IPS-15b (cell line): Measurements from ENCODE around the gene HOXD9.

Experiments used
- H3K27me3 ChIP-seq: one replicate; pipeline ENCODE4 v1.6.1; 2013; ENCODE audit warnings: low read length; ENCODE audit not compliant: control insufficient read depth, insufficient read depth
- H3K36me3 ChIP-seq: one replicate; pipeline ENCODE4 v1.6.1; 2013; ENCODE audit warnings: low read length; ENCODE audit not compliant: control insufficient read depth, insufficient read depth
- H3K4me1 ChIP-seq: one replicate; pipeline ENCODE4 v1.6.1; 2013; ENCODE audit warnings: mild to moderate bottlenecking, low read length; ENCODE audit not compliant: control insufficient read depth, insufficient read depth
- H3K4me3 ChIP-seq: one replicate; pipeline ENCODE4 v1.5.1; 2013; ENCODE audit warnings: low read depth, low read length
- H3K9ac ChIP-seq: one replicate; pipeline ENCODE4 v1.6.1; 2013; ENCODE audit warnings: low read depth, mild to moderate bottlenecking, low read length
- H3K9me3 ChIP-seq: one replicate; pipeline ENCODE4 v1.6.1; 2013; ENCODE audit warnings: mild to moderate bottlenecking, low read length; ENCODE audit not compliant: control insufficient read depth, insufficient read depth

HOXD9 gene

GRCh38 chr2:176122683-176123410 lies at the start of gene HOXD9:
HOXD9 (plus strand) TSS chr2:176122719; CDS start chr2:176122769, 50 bp downstream.
- Histone ChIP-seq H3K4me3 (peak within 1 kb of the TSS; percentile 19), H3K9me3 (no peaks in the 10 kb centered on the region), H3K9ac (no peak within 1 kb of the TSS), H3K27me3 (peaks cover 99% of the 10 kb centered on the region), H3K36me3 (no peaks in the 10 kb centered on the region), H3K4me1 (no peaks in the 10 kb centered on the region)

- Histone ChIP-seq H3K36me3 (no peaks in the 10 kb centered on the region), H3K4me1 (no peaks in the 10 kb centered on the region), H3K27me3 (peaks cover 100% of the 10 kb centered on the region), H3K9me3 (no peaks in the 10 kb centered on the region), H3K9ac (no peak overlapping the region), H3K4me3 (no peak overlapping the region)
Measured at GRCh38 chr2:176072951-176073904, 49.3 kb upstream of the HOXD9 start.

DNA sequence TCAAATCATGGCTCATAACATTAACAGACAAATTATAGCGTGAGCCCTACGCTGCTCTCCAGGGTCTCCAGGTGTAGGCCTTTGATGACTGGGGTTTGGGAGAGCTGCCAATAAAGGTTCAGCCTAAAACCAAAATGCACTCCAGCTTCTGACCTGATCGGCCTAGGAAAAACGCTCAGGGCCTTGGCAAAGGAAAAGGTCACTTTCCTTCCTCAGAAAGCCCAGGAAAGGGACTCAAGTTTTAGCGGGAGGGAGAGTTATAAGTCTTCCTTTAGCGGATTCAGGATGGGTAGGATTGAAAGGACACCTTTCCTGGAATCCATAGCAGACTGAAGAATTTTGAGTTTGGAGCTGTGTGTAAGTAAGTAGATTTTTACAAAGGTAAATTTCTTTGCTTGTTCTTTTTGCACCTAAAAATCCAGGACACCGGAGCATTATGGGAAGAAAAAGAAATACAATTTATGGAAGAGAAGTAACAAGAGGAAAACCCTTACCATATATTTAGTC lies 47.5 kb upstream of the HOXD9 start:
- Histone ChIP-seq H3K4me1 (peaks cover 3% of the 10 kb centered on the region), H3K27me3 (peaks cover 98% of the 10 kb centered on the region), H3K4me3 (peak overlapping the region; percentile 1), H3K9me3 (no peaks in the 10 kb centered on the region), H3K36me3 (no peaks in the 10 kb centered on the region), H3K9ac (no peak overlapping the region)

DNA sequence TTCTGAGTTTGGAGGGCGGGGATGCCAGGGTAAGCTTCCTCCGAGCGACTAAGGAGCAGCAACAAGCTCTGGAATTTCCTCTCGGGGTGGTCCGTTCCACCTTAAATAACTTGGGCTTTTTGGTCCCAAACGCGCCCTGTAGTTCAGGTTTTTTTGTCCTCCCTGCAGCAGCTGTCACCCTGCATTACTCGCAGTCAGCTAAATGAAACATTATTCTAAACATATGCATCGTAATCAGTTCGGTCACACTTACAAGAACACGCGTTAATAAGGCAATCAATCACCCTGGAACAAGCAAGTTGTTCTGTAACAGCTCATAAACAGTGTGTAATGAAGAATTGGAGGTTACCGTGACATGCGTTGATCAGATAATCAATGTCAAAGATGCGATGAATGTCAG lies 47.0 kb upstream of the HOXD9 start:
- Histone ChIP-seq H3K36me3 (no peaks in the 10 kb centered on the region), H3K9me3 (no peaks in the 10 kb centered on the region), H3K9ac (no peak overlapping the region), H3K27me3 (peaks cover 95% of the 10 kb centered on the region), H3K4me1 (peaks cover 3% of the 10 kb centered on the region), H3K4me3 (peak overlapping the region; percentile 1)

DNA sequence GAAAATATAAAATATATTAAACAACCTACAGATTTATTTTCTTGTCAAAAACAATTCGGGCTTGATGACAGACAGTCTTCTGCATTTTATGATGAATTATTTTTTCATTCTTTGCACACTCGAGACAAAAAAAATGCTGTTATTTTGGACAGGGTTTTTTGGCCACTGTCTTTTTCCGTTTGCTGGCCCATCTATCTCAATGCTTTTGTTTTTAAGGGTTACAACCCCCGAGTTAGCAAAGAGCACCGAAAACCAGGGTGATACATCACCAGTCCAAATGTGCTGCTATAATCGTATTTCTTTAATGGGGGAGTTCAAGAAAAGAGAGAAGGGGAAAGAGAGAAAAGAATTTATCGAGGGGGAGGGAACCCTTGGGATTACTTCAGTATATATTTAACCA lies 46.5 kb upstream of the HOXD9 start:
- peaks cover 3% of the 10 kb centered on the region for H3K4me1 ChIP-seq
- H3K9ac ChIP-seq: no peak overlapping the region
- H3K36me3 ChIP-seq: no peaks in the 10 kb centered on the region
- H3K9me3 ChIP-seq: no peaks in the 10 kb centered on the region
- H3K27me3 ChIP-seq: peaks cover 95% of the 10 kb centered on the region
- no peak overlapping the region for H3K4me3 ChIP-seq

GRCh38 chr2:176076796-176077195 lies 45.7 kb upstream of the HOXD9 start:
- Histone ChIP-seq H3K9me3 (no peaks in the 10 kb centered on the region), H3K27me3 (peaks cover 95% of the 10 kb centered on the region)

DNA sequence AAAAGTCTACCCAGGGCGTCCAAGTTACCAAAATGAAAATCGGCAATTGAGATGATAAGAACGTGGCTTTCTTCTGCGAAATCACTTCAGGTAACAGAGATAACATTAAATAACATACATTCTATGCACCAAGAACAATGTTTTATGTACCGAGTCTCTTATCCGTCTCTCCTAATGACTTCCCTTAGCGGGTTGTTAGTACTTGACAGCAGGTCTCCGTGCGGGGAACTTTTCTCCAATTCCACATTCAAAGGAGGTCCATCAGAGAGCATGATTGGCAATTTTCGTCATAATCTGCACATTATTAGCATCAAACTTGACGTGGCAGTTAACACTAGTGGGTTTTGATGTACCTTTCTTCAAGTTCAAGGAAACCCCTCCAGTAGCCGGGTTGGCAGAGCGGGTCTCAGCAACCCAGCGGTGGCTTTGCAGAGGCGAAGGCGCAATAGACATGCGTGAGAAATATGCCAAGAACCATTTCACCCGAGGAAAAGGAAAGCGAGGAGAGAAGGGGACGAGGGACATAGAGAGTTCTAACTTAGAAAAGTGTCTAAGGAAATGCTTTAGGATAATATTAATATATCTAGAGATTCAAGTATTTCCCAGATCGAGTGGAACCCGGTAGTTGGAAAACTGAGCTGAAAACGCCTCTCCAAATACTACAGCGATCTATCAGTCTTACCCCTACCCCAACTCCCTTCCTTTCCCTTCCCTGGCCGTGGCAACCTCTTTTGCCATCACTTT lies 43.8 kb upstream of the HOXD9 start:
- H3K4me1 ChIP-seq: peaks cover 3% of the 10 kb centered on the region
- H3K9ac ChIP-seq: no peak overlapping the region
- no peaks in the 10 kb centered on the region for H3K36me3 ChIP-seq
- H3K4me3 ChIP-seq: peak overlapping the region; percentile 36
- H3K9me3 ChIP-seq: no peaks in the 10 kb centered on the region
- peaks cover 95% of the 10 kb centered on the region for H3K27me3 ChIP-seq

More at GRCh38 chr2:176076796-176077195, 45.7 kb upstream of the HOXD9 start:
- H3K4me1 ChIP-seq: peaks cover 3% of the 10 kb centered on the region
- no peaks in the 10 kb centered on the region for H3K36me3 ChIP-seq
- H3K4me3 ChIP-seq: no peak overlapping the region
- H3K9ac ChIP-seq: no peak overlapping the region

DNA sequence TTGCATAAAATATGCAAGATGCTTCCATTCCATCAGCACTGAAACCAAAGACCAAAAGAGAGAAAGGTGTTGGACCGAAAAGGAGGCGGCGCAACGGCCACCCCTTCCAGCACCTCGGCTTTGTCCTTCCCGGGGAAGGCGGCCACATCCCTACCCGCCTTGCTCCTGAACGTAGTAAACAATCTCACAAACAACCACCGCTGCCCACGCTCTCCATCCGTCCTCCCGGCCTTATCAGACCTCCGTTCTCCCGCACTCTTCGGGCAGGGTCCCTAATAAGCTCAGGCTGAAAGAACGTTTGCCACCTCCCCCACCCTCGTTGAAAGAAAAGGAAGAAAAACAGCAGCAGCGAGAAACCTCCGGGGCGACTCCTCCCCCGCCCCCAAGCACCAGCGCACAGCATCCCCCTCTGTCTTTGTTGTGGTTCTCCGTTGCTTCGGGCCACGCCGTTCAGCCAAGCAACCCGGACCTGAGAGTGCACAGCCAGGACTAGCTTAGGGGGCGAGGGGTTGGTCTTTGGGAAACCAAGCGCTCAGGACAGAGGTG lies 43.2 kb upstream of the HOXD9 start:
- H3K4me1 ChIP-seq: peaks cover 3% of the 10 kb centered on the region
- H3K27me3 ChIP-seq: peaks cover 95% of the 10 kb centered on the region
- H3K4me3 ChIP-seq: peak overlapping the region; percentile 36
- H3K9ac ChIP-seq: no peak overlapping the region
- no peaks in the 10 kb centered on the region for H3K36me3 ChIP-seq
- H3K9me3 ChIP-seq: no peaks in the 10 kb centered on the region

GRCh38 chr2:176079831-176080539 lies 42.5 kb upstream of the HOXD9 start:
- peak overlapping the region; percentile 43 for H3K4me3 ChIP-seq
- H3K27me3 ChIP-seq: peaks cover 95% of the 10 kb centered on the region

GRCh38 chr2:176080540-176081375 lies 41.8 kb upstream of the HOXD9 start:
- Histone ChIP-seq H3K27me3 (peaks cover 95% of the 10 kb centered on the region), H3K9me3 (no peaks in the 10 kb centered on the region), H3K4me3 (peak overlapping the region; percentile 43), H3K4me1 (peaks cover 3% of the 10 kb centered on the region), H3K36me3 (no peaks in the 10 kb centered on the region), H3K9ac (no peak overlapping the region)

More at GRCh38 chr2:176079831-176080539, 42.5 kb upstream of the HOXD9 start:
- peaks cover 3% of the 10 kb centered on the region for H3K4me1 ChIP-seq
- no peaks in the 10 kb centered on the region for H3K36me3 ChIP-seq
- no peaks in the 10 kb centered on the region for H3K9me3 ChIP-seq
- no peak overlapping the region for H3K9ac ChIP-seq
